Fibroblast of mammary gland (primary cell): ENCODE data around the gene CASZ1.

Experiments used
- DNase-seq: peaks from one replicate; pipeline ENCODE4 v3.0.0-alpha.2; 2010; ENCODE audit warnings: low read depth
- H3K4me3 ChIP-seq: 2 replicates; pipeline ENCODE4 v1.5.1; 2011; ENCODE audit warnings: low read depth, mild to moderate bottlenecking, low read length, moderate library complexity; ENCODE audit not compliant: control insufficient read depth
- TF ChIP-seq, protein P1 (sequence below): conservative IDR thresholded peaks from 2 replicates; pipeline ENCODE4 v1.5.1; 2011; ENCODE audit warnings: low read depth, low read length, inconsistent platforms; ENCODE audit not compliant: control insufficient read depth, insufficient read depth

CASZ1 gene

DNA sequence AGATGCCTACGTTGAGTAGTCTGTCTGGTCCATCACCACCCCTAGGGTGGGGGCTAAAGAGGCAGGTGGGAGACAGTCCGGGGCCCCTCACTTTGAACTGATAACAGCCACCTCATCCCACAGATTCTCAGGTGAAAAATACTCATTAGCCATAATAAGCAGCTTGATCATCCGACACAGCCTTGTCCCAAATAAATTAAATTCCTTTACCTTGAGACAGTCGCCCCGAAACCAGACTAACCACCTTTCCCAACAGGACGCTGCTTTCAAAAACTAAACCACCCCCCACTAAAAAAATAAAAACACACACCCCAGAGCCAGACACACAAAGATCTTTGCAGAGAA is 103.3 kb downstream of the CASZ1 start:
- TF ChIP-seq, protein P1, sequence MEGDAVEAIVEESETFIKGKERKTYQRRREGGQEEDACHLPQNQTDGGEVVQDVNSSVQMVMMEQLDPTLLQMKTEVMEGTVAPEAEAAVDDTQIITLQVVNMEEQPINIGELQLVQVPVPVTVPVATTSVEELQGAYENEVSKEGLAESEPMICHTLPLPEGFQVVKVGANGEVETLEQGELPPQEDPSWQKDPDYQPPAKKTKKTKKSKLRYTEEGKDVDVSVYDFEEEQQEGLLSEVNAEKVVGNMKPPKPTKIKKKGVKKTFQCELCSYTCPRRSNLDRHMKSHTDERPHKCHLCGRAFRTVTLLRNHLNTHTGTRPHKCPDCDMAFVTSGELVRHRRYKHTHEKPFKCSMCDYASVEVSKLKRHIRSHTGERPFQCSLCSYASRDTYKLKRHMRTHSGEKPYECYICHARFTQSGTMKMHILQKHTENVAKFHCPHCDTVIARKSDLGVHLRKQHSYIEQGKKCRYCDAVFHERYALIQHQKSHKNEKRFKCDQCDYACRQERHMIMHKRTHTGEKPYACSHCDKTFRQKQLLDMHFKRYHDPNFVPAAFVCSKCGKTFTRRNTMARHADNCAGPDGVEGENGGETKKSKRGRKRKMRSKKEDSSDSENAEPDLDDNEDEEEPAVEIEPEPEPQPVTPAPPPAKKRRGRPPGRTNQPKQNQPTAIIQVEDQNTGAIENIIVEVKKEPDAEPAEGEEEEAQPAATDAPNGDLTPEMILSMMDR: no peak
- no peak for DNase-seq
- H3K4me3 ChIP-seq: no peak overlapping the region

GRCh38 chr1:10692401-10693021 is 103.9 kb downstream of the CASZ1 start:
- TF ChIP-seq, protein P1: peak; percentile 8
- no peak overlapping the region for H3K4me3 ChIP-seq
- no peak for DNase-seq

DNA sequence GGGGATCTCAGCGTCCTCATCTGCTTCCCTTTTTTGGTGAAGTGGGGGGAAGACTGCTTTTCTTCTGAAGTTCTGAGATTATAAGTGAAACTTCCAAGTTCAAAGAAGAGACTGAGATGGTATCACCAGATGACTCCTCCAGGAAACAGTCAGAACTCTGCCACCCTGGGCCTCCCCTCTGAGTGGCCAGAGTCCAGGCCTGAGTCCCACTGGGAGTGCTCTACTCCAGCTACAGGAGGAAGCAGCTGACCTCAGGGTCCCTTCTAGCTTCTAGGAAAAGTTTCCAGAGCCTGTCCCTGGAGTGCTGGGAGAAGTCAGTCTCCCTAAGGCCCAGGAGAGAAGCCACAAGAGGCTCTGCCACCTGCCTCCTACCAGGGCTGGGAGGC is 104.7 kb downstream of the CASZ1 start:
- TF ChIP-seq, protein P1: no peak
- H3K4me3 ChIP-seq: no peak overlapping the region
- no peak for DNase-seq

GRCh38 chr1:10691075-10691739 is 105.2 kb downstream of the CASZ1 start:
- H3K4me3 ChIP-seq: no peak overlapping the region
- TF ChIP-seq, protein P1: no peak
- no peak for DNase-seq

GRCh38 chr1:10690484-10690883 is 106.0 kb downstream of the CASZ1 start:
- no peak for DNase-seq
- H3K4me3 ChIP-seq: no peak overlapping the region
- TF ChIP-seq, protein P1: no peak

GRCh38 chr1:10688409-10688786 is 108.0 kb downstream of the CASZ1 start:
- TF ChIP-seq, protein P1: no peak
- no peak for DNase-seq
- H3K4me3 ChIP-seq: no peak overlapping the region
